ENCODE measurements around the gene CBX8. TPM values are rescaled to one million over a fixed set of nuclear protein-coding genes. Genes with fewer than 3 reads are reported as not detected.

The CBX8 gene
- 3.2 TPM for polyA plus RNA-seq

DNA sequence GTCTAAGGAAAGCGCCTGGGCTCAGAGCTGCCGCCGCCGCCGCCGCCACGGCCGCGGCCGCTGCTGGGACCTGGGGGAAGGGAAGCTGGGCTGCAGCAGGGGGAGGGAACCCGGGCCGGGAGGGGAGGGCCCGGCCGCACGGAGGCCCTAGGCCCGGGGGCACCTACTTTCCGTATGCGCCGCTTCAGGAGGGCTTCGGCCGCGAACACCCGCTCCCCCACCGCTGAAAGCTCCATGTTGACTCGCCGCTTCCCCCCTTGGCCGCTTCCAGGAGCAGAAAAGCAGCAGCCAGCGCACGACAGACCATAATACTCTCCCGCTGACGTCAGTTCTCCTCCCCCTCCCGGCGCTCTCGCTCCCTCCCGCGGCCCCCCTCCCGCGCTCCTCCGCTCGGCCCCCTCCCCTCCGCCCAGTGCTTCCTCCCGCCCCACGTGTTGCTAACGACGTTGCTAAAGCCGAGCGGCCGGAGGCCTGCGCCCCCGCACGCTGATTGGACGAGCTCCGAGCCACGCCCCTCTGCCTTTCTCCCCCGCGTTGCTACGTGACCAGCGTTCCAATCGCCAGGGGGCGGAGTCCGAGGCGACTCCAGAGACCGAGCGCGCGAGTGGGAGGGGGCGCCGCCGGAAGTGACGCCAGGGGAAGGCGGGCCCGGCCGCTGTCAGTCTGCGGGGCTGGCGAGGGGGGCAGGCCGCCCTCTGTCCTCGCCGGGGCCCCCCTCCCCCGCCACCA, at the start of gene CBX8:
TSS of gene CBX8 (minus strand) at position 315 of the 729 bp plus-strand sequence. CDS start at position 236, 79 bp downstream.
- peaks cover 28% of the 10 kb centered on the region for H3K27me3 Mint-ChIP-seq
- peaks cover 8 to 15% (median 9%) of the 10 kb centered on the region in 3 donors for H3K4me1 Mint-ChIP-seq
- peaks cover 0 to 5% (median 0%) of the 10 kb centered on the region in 3 donors for H3K9me3 Mint-ChIP-seq
- H3K4me3 Mint-ChIP-seq, result peak within 1 kb of the TSS; percentile 89 to 97 (median 94)
- H3K36me3 Mint-ChIP-seq, result peaks cover 2% of the 10 kb centered on the region
- peak within 1 kb of the TSS; percentile 88 to 97 (median 95) for H3K27ac Mint-ChIP-seq

DNA sequence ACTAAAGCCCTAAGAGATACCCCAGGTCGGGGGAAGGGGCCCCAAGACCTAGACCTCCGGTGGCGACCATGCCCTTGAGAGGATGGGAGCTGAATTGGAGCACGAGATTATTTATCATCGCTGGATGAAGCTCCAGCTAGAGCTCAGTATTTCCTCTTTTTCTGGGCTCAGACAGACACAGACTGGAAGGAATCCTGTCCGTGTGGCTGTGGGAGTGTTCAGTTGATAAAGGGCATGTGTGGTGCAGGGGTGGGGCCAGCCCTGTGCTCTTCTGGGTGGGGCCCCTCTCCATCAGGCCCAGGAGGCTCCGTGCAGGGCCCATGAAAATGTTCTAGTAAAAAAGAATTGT, 48.7 kb upstream of the CBX8 start:
- Mint-ChIP-seq H3K36me3 (no peaks in the 10 kb centered on the region), H3K27ac (peak overlapping the region in 1 of 3 donors; percentile 87), H3K4me1 (peaks cover 12 to 27% (median 17%) of the 10 kb centered on the region in 3 donors), H3K27me3 (peaks cover 34% of the 10 kb centered on the region), H3K4me3 (peak overlapping the region in 2 of 4 donors; percentile 5 to 63), H3K9me3 (peaks cover 0 to 3% (median 0%) of the 10 kb centered on the region in 3 donors)

- peak overlapping the region in 1 of 3 donors; percentile 87 for H3K27ac Mint-ChIP-seq
- peaks cover 0 to 3% (median 0%) of the 10 kb centered on the region in 3 donors for H3K9me3 Mint-ChIP-seq
- peaks cover 36% of the 10 kb centered on the region for H3K27me3 Mint-ChIP-seq
- H3K4me1 Mint-ChIP-seq, result peaks cover 14 to 27% (median 17%) of the 10 kb centered on the region in 3 donors
- H3K4me3 Mint-ChIP-seq, result peak overlapping the region in 3 of 4 donors; percentile 5 to 63 (median 43)
- H3K36me3 Mint-ChIP-seq, result no peaks in the 10 kb centered on the region
These were observed 48.2 kb upstream of the CBX8 start for GRCh38 chr17:79844869-79845600.

- Mint-ChIP-seq H3K27ac (peak overlapping the region in 2 of 3 donors; percentile 90 to 92), H3K4me1 (peaks cover 16 to 27% (median 17%) of the 10 kb centered on the region in 3 donors)
These were observed 47.2 kb upstream of the CBX8 start for GRCh38 chr17:79843816-79844800.

DNA sequence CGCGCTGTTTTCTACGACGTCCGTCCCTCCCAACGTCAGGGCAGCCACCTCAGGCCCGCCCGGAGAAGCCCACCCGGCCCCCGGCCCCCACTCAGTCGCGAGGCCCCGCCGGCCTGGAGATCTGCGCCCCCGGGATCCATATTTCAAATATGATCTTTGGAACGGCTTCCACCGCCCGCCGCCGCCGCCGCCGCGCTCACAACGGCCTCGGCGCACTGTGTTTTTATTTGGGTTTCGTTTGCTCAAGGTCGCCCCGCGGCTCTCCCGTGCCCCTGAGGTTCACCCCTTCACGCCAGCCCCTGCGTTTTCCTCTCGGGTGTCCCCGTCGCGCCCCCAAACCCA, 46.6 kb upstream of the CBX8 start:
- H3K27ac Mint-ChIP-seq, result peak overlapping the region in 2 of 3 donors; percentile 90 to 92
- H3K4me3 Mint-ChIP-seq, result peak overlapping the region; percentile 72 to 96 (median 91)
- H3K27me3 Mint-ChIP-seq, result peaks cover 36% of the 10 kb centered on the region

More at GRCh38 chr17:79843816-79844800, 47.2 kb upstream of the CBX8 start:
- H3K36me3 Mint-ChIP-seq, result no peaks in the 10 kb centered on the region
- peaks cover 38% of the 10 kb centered on the region for H3K27me3 Mint-ChIP-seq
- peak overlapping the region; percentile 72 to 96 (median 91) for H3K4me3 Mint-ChIP-seq
- H3K9me3 Mint-ChIP-seq, result peaks cover 0 to 3% (median 0%) of the 10 kb centered on the region in 3 donors

DNA sequence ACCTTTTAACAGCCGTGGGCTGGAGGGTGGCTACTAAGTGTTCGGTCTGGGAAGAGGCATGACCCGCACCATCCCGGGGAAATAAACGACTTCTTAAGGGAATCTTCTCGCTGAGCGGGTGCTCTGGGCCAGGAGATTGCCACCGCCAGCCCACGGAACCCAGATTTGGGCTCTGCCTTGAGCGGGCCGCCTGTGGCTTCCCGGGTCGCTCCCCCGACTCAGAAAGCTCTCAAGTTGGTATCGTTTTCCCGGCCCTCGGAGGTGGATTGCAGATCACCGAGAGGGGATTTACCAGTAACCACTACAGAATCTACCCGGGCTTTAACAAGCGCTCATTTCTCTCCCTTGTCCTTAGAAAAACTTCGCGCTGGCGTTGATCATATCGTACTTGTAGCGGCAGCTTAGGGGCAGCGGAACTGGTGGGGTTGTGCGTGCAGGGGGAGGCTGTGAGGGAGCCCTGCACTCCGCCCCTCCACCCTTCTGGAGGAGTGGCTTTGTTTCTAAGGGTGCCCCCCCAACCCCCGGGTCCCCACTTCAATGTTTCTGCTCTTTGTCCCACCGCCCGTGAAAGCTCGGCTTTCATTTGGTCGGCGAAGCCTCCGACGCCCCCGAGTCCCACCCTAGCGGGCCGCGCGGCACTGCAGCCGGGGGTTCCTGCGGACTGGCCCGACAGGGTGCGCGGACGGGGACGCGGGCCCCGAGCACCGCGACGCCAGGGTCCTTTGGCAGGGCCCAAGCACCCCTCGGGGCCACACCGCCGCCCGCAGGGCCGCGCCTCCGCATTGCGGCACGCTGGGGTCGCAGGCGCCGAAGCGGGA, 46.0 kb upstream of the CBX8 start:
- Mint-ChIP-seq H3K4me1 (peaks cover 20 to 27% (median 20%) of the 10 kb centered on the region in 3 donors), H3K36me3 (peaks cover 2% of the 10 kb centered on the region), H3K9me3 (peaks cover 0 to 3% (median 0%) of the 10 kb centered on the region in 3 donors)

More for the DNA sequence above, 46.6 kb upstream of the CBX8 start:
- peaks cover 0 to 3% (median 0%) of the 10 kb centered on the region in 3 donors for H3K9me3 Mint-ChIP-seq
- peaks cover 16 to 27% (median 17%) of the 10 kb centered on the region in 3 donors for H3K4me1 Mint-ChIP-seq
- H3K36me3 Mint-ChIP-seq, result no peaks in the 10 kb centered on the region

GRCh38 chr17:79842136-79842655, 45.3 kb upstream of the CBX8 start:
- H3K36me3 Mint-ChIP-seq, result peaks cover 2% of the 10 kb centered on the region
- H3K4me1 Mint-ChIP-seq, result peaks cover 21 to 30% (median 21%) of the 10 kb centered on the region in 3 donors

More for the DNA sequence above, 46.0 kb upstream of the CBX8 start:
- peak overlapping the region; percentile 51 to 92 (median 82) for H3K4me3 Mint-ChIP-seq
- peak overlapping the region; percentile 83 to 92 (median 89) for H3K27ac Mint-ChIP-seq
- peaks cover 33% of the 10 kb centered on the region for H3K27me3 Mint-ChIP-seq

GRCh38 chr17:79841369-79842135, 44.7 kb upstream of the CBX8 start:
- Mint-ChIP-seq H3K4me1 (peaks cover 25 to 37% (median 27%) of the 10 kb centered on the region in 3 donors), H3K27ac (peak overlapping the region; percentile 86 to 92 (median 87)), H3K4me3 (peak overlapping the region in 3 of 4 donors; percentile 60 to 92 (median 84)), H3K36me3 (peaks cover 2% of the 10 kb centered on the region), H3K9me3 (peaks cover 0 to 3% (median 0%) of the 10 kb centered on the region in 3 donors), H3K27me3 (peaks cover 29% of the 10 kb centered on the region)

More at GRCh38 chr17:79842136-79842655, 45.3 kb upstream of the CBX8 start:
- Mint-ChIP-seq H3K9me3 (peaks cover 0 to 3% (median 0%) of the 10 kb centered on the region in 3 donors), H3K4me3 (peak overlapping the region; percentile 51 to 92 (median 78)), H3K27me3 (peaks cover 29% of the 10 kb centered on the region), H3K27ac (peak overlapping the region; percentile 86 to 92 (median 89))

- H3K9me3 Mint-ChIP-seq, result peaks cover 0 to 3% (median 0%) of the 10 kb centered on the region in 3 donors
- H3K27ac Mint-ChIP-seq, result peak overlapping the region; percentile 62 to 92 (median 80)
- H3K27me3 Mint-ChIP-seq, result peaks cover 28% of the 10 kb centered on the region
- H3K4me3 Mint-ChIP-seq, result peak overlapping the region in 3 of 4 donors; percentile 68 to 92 (median 81)
- peaks cover 2% of the 10 kb centered on the region for H3K36me3 Mint-ChIP-seq
- H3K4me1 Mint-ChIP-seq, result peaks cover 24 to 35% (median 26%) of the 10 kb centered on the region in 3 donors
These were observed 44.1 kb upstream of the CBX8 start for GRCh38 chr17:79840989-79841286.

GRCh38 chr17:79840269-79840988, 43.6 kb upstream of the CBX8 start:
- peaks cover 21 to 29% (median 21%) of the 10 kb centered on the region in 3 donors for H3K4me1 Mint-ChIP-seq
- H3K9me3 Mint-ChIP-seq, result peaks cover 0 to 3% (median 0%) of the 10 kb centered on the region in 3 donors
- peak overlapping the region; percentile 27 to 92 (median 80) for H3K27ac Mint-ChIP-seq
- H3K4me3 Mint-ChIP-seq, result peak overlapping the region; percentile 54 to 92 (median 74)
- peaks cover 24% of the 10 kb centered on the region for H3K27me3 Mint-ChIP-seq
- H3K36me3 Mint-ChIP-seq, result peaks cover 2% of the 10 kb centered on the region

DNA sequence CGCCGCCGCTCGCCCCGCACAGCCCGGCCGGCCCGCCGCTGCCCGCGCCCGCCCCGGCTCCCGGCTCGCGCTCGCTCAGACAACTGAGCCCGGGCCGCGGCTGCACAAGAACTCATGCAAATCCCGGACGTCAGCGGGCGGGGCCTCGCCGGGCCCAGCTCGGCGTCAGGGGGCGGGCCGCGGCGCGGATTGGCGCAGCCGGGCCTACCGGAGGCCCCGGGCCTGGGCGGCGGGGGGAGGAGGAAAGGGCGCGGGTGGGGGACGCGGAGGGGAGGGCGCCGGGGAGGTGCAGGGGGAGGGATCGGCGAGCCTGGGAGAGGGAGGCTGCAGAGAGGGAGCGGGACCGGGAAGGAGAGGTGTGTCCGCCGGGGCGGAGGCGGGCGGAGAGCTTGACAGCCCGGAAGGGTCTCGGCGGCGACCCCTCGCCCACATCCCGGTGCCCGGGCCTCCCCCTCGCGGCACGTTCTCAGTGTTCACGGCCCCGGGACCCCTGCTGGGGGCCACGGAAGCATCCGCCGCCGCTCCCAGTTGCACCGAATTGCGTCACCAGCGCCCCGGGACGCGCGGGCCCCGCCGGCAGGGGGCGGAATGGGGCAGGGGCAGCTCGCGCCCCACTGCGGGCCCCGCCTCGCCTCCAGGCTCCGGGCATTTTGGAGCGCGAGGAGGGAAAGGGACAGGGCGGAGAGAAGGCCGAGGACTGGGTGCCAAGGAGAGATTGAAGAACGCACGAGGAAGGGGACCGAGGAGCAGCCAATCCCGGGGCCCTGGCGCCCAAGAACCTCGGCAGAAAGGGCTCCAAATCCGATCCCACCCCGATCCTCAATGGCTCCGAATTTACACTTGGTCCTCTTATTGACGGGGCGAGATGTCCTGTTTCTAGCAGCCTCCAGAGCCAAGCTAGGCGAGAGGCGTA, 42.7 kb upstream of the CBX8 start, which contains the start of gene CBX4:
TSS of gene CBX4 (minus strand) at position 85 of the 913 bp plus-strand sequence. CDS start 189 bp downstream, outside the sequence.
- Mint-ChIP-seq H3K27me3 (peaks cover 24% of the 10 kb centered on the region), H3K27ac (peak within 1 kb of the TSS; percentile 87 to 95 (median 94)), H3K4me1 (peaks cover 19 to 25% (median 19%) of the 10 kb centered on the region in 3 donors)

More for the DNA sequence above, 42.7 kb upstream of the CBX8 start, which contains the start of gene CBX4:
- H3K4me3 Mint-ChIP-seq, result peak within 1 kb of the TSS; percentile 93 to 98 (median 95)
- peaks cover 0 to 3% (median 0%) of the 10 kb centered on the region in 3 donors for H3K9me3 Mint-ChIP-seq
- H3K36me3 Mint-ChIP-seq, result peaks cover 2% of the 10 kb centered on the region
